SK-N-SH (cell line): Measurements from ENCODE around the gene RAET1L. TPM values are rescaled to one million over a fixed set of nuclear protein-coding genes. Genes with fewer than 3 reads are reported as not detected.

Source experiments
- CTCF ChIA-PET: fragments of 300-600, 350-600 bp; formaldehyde crosslinking; extraction: SDS; loops from one replicate; lab custom pipeline; 2021; lab: Yijun Ruan, JAX
- POLR2A ChIA-PET: fragments of 350-600 bp; sonication (Branson Sonifier 250); formaldehyde crosslinking; extraction: SDS; loops from one replicate; lab custom pipeline; 2020; ENCODE audit warnings: antibody characterized with exemption, inconsistent platforms; lab: Yijun Ruan, JAX
- DNase-seq: peaks from one replicate; pipeline ENCODE4 v3.0.0; 2012
- H2AFZ ChIP-seq: fragments of 200-600 bp; sonication (generic); 2 replicates; pipeline ENCODE4 v1.8.1; 2016; ENCODE audit warnings: antibody characterized with exemption, mild to moderate bottlenecking, low read depth
- H3F3A ChIP-seq: fragments of 200-600 bp; sonication (generic); replicated peaks from 2 replicates; pipeline ENCODE3; 2016; ENCODE audit warnings: antibody characterized with exemption, mild to moderate bottlenecking; ENCODE audit not compliant: insufficient read depth
- H3K27ac ChIP-seq, 2 experiments: fragments of 200-500 bp in 1 of 2; fragments of 200-600 bp in 1 of 2; sonication (Bioruptor generic) in 1 of 2; sonication (generic), shearing (Covaris generic) in 1 of 2; 2 replicates each; pipeline versions ENCODE4 v1.5.1 to v1.6.1; 2014 to 2016; ENCODE audit warnings: low read depth in 2 of 2, inconsistent platforms in 1 of 2, low read length in 1 of 2, mild to moderate bottlenecking in 1 of 2, mixed read lengths in 1 of 2
- H3K27me3 ChIP-seq: fragments of 200-600 bp; sonication (generic), shearing (Covaris generic); 2 replicates; pipeline ENCODE4 v1.6.1; 2016; ENCODE audit warnings: mixed run types; ENCODE audit not compliant: insufficient read depth
- H3K36me3 ChIP-seq, 2 experiments: fragments of 200-500 bp in 1 of 2; fragments of 200-600 bp in 1 of 2; sonication (Bioruptor generic) in 1 of 2; sonication (generic) in 1 of 2; replicated peaks in 1 of 2; 2 replicates each; pipeline versions ENCODE3 to v1.5.1; 2014 to 2016; ENCODE audit warnings: low read length in 1 of 2, mild to moderate bottlenecking in 1 of 2; ENCODE audit not compliant: insufficient read depth in 2 of 2, control insufficient read depth in 1 of 2
- H3K4me1 ChIP-seq, 2 experiments: fragments of 200-500 bp in 1 of 2; fragments of 200-600 bp in 1 of 2; sonication (Bioruptor generic) in 1 of 2; sonication (generic), shearing (Covaris generic) in 1 of 2; 2 replicates each; pipeline versions ENCODE4 v1.5.1 to v1.6.1; 2014 to 2016; ENCODE audit warnings: low read depth in 1 of 2, low read length in 1 of 2, mixed run types in 1 of 2; ENCODE audit not compliant: insufficient read depth in 2 of 2, control insufficient read depth in 1 of 2
- H3K4me2 ChIP-seq: fragments of 200-600 bp; sonication (generic), shearing (Covaris generic); 2 replicates; pipeline ENCODE4 v1.6.1; 2017; ENCODE audit warnings: mixed run types
- H3K4me3 ChIP-seq, 2 experiments: fragments of 200-500 bp in 1 of 2; fragments of 200-600 bp in 1 of 2; sonication (Bioruptor generic) in 1 of 2; sonication (generic), shearing (Covaris generic) in 1 of 2; 2 replicates each; pipeline versions ENCODE4 v1.5.1 to v1.8.1; 2014 to 2016; ENCODE audit warnings: low read depth in 2 of 2, inconsistent platforms in 1 of 2, low read length in 1 of 2, mild to moderate bottlenecking in 1 of 2, mixed read lengths in 1 of 2, moderate library complexity in 1 of 2
- H3K79me2 ChIP-seq: fragments of 200-600 bp; sonication (generic); 2 replicates; pipeline ENCODE4 v1.8.1; 2017; ENCODE audit warnings: mild to moderate bottlenecking; ENCODE audit not compliant: insufficient read depth
- H3K9ac ChIP-seq: fragments of 200-600 bp; sonication (generic); 2 replicates; pipeline ENCODE4 v1.6.1; 2017; ENCODE audit warnings: mixed run types
- H3K9me2 ChIP-seq: fragments of 200-600 bp; sonication (generic); 2 replicates; pipeline ENCODE4 v1.6.1; 2017; ENCODE audit warnings: mixed run types
- H3K9me3 ChIP-seq: fragments of 200-600 bp; sonication (generic); 2 replicates; pipeline ENCODE4 v1.6.1; 2017; ENCODE audit warnings: mixed run types, mild to moderate bottlenecking, moderate library complexity
- H4K20me1 ChIP-seq: fragments of 200-600 bp; sonication (generic); 2 replicates; pipeline ENCODE4 v1.6.1; 2017; ENCODE audit warnings: mild to moderate bottlenecking, mixed run types; ENCODE audit not compliant: insufficient read depth
- CHD2 ChIP-seq: fragments of 150-350 bp; IDR thresholded peaks from 2 replicates; pipeline ENCODE4 v1.6.1; 2018; ENCODE audit warnings: low read length; ENCODE audit not compliant: partially characterized antibody
- CTCF ChIP-seq: fragments of 200-600 bp; sonication (generic); IDR thresholded peaks from 2 replicates; pipeline ENCODE4 v1.6.1; 2017; ENCODE audit warnings: antibody characterized with exemption, mild to moderate bottlenecking, moderate library complexity
- ELF1 ChIP-seq: IDR thresholded peaks from 2 replicates; pipeline ENCODE4 v1.4.0; 2012
- EP300 ChIP-seq, 2 experiments: IDR thresholded peaks; 2 replicates each; pipeline versions ENCODE4 v1.4.0 to v1.6.1; 2012; ENCODE audit warnings: borderline replicate concordance in 1 of 2, low read depth in 1 of 2, low read length in 1 of 2
- FOSL2 ChIP-seq: IDR thresholded peaks from 2 replicates; pipeline ENCODE4 v1.4.0; 2012; ENCODE audit warnings: low read depth, mild to moderate bottlenecking, moderate library complexity, borderline replicate concordance
- FOXJ3 ChIP-seq: sonication (generic); formaldehyde crosslinking; IDR thresholded peaks from 2 replicates; pipeline ENCODE4 v1.5.1; 2020; ENCODE audit warnings: mild to moderate bottlenecking, missing genetic modification reagents
- FOXM1 ChIP-seq: IDR thresholded peaks from 2 replicates; pipeline ENCODE4 v1.4.0; 2012; ENCODE audit warnings: low read depth, mild to moderate bottlenecking
- JUND ChIP-seq: IDR thresholded peaks from 2 replicates; pipeline ENCODE4 v1.4.0; 2012
- MAX ChIP-seq: IDR thresholded peaks from 2 replicates; pipeline ENCODE4 v1.4.0; 2012; ENCODE audit warnings: low read depth
- NFIC ChIP-seq: IDR thresholded peaks from 2 replicates; pipeline ENCODE4 v1.4.0; 2012; ENCODE audit warnings: borderline replicate concordance
- NRF1 ChIP-seq: IDR thresholded peaks from 2 replicates; pipeline ENCODE4 v1.6.1; 2012; ENCODE audit warnings: low read depth, mild to moderate bottlenecking, low read length
- PBX3 ChIP-seq: IDR thresholded peaks from 2 replicates; pipeline ENCODE4; 2012
- POLR2AphosphoS5 ChIP-seq: IDR thresholded peaks from 2 replicates; pipeline ENCODE4 v1.6.1; 2012; ENCODE audit warnings: low read depth, low read length
- RAD21 ChIP-seq: IDR thresholded peaks from 2 replicates; pipeline ENCODE4 v1.6.1; 2012; ENCODE audit warnings: mild to moderate bottlenecking, low read length
- RXRA ChIP-seq: IDR thresholded peaks from 2 replicates; pipeline ENCODE4 v1.4.0; 2012; ENCODE audit warnings: low read depth, mild to moderate bottlenecking, borderline replicate concordance
- SMC3 ChIP-seq: IDR thresholded peaks from 2 replicates; pipeline ENCODE4 v1.6.1; 2012; ENCODE audit warnings: low read depth, low read length, improper control_type of control experiment
- TAF1 ChIP-seq: IDR thresholded peaks from 2 replicates; pipeline ENCODE4 v1.6.1; 2012; ENCODE audit warnings: low read depth, mild to moderate bottlenecking, low read length, moderate library complexity, borderline replicate concordance
- TEAD4 ChIP-seq: IDR thresholded peaks from 2 replicates; pipeline ENCODE4 v1.4.0; 2012; ENCODE audit warnings: mild to moderate bottlenecking, borderline replicate concordance; ENCODE audit not compliant: insufficient read depth
- USF2 ChIP-seq: fragments of 150-350 bp; IDR thresholded peaks from 2 replicates; pipeline ENCODE4 v1.6.1; 2017; ENCODE audit warnings: antibody characterized with exemption, low read length, low read depth, borderline replicate concordance
- YY1 ChIP-seq: IDR thresholded peaks from 2 replicates; pipeline ENCODE4 v1.4.0; 2012; ENCODE audit warnings: low read depth, mild to moderate bottlenecking
- WGBS: methylation state at CpG from one replicate; pipeline ENCODE4 v1.1.6; 2017; ENCODE audit warnings: low lambda C conversion rate; 5-methylcytosine and 5-hydroxymethylcytosine counted together
- polyA plus RNA-seq, 3 experiments: library from polyadenylated mRNA; depleted of rRNA; stranded (reverse); fragments of >200 nt; gene quantifications; 2 replicates each; pipeline ENCODE4 v1.2.3, GENCODE V29; 2012

Gene RAET1L
- polyA plus RNA-seq, 1 of the 3 experiments (the other 2 are of a cell fraction), result not detected

GRCh38 chr6:150055131-150055530, 29.8 kb upstream of the RAET1L start:
- WGBS, result 18% methylated on average over 8 of the region's 10 CpGs
- Histone ChIP-seq H2AFZ (no peak overlapping the region), H3F3A (no peaks in the 10 kb centered on the region), H3K4me3 (no peak overlapping the region), H3K79me2 (no peaks in the 10 kb centered on the region), H3K9me2 (no peaks in the 10 kb centered on the region), H4K20me1 (no peaks in the 10 kb centered on the region), H3K36me3 (no peaks in the 10 kb centered on the region), H3K9me3 (no peaks in the 10 kb centered on the region), H3K4me1 (no peaks in the 10 kb centered on the region), H3K27me3 (peaks cover 49% of the 10 kb centered on the region)
- ChIA-PET CTCF (interaction anchor here (1.0 to 1.6 kb wide), 5 partner anchors 12 to 39 kb away, joined by 3 to 4 read pairs (median 3); partner anchors contain the start of gene ULBP3), POLR2A (no interaction called here)
- TF ChIP-seq CTCF, result no peak
- no peak for TF ChIP-seq JUND
- TF ChIP-seq POLR2AphosphoS5, result no peak
- no peak for TF ChIP-seq FOSL2
- no peak for TF ChIP-seq NFIC
- no peak for TF ChIP-seq EP300 (IDR thresholded peaks at IDR 0.05; ENCODE audit: borderline replicate concordance in 1 of 2, low read depth in 1 of 2, low read length in 1 of 2)
- TF ChIP-seq, all 33 proteins: peak for 0
- Histone ChIP-seq H3K9ac (no peak overlapping the region), H3K27ac (no peak overlapping the region), H3K4me2 (no peak overlapping the region)
- no peak for DNase-seq

GRCh38 chr6:150053450-150053849, 28.1 kb upstream of the RAET1L start:
- POLR2A ChIA-PET, result no interaction called here
- H3F3A ChIP-seq, result no peaks in the 10 kb centered on the region
- WGBS, result 3% methylated on average over 10 of the region's 11 CpGs
- no peak for DNase-seq
- H3K36me3 ChIP-seq, result no peaks in the 10 kb centered on the region
- H3K27ac ChIP-seq, result no peak overlapping the region
- H3K4me1 ChIP-seq, result no peaks in the 10 kb centered on the region
- no peak overlapping the region for H3K4me2 ChIP-seq
- peaks cover 41% of the 10 kb centered on the region for H3K27me3 ChIP-seq
- TF ChIP-seq RXRA (no peak), NRF1 (no peak), CHD2 (no peak), YY1 (no peak), FOXJ3 (CRISPR knock-in tag) (no peak), FOXM1 (no peak), SMC3 (no peak), USF2 (no peak), RAD21 (no peak), ELF1 (no peak), PBX3 (no peak), TAF1 (no peak), MAX (no peak), FOSL2 (no peak), TEAD4 (no peak), CTCF (no peak)
- no peak overlapping the region for H3K4me3 ChIP-seq
- H2AFZ ChIP-seq, result no peak overlapping the region
- no peaks in the 10 kb centered on the region for H3K79me2 ChIP-seq
- no peak overlapping the region for H3K9ac ChIP-seq
- no peaks in the 10 kb centered on the region for H3K9me3 ChIP-seq
- CTCF ChIA-PET, result interaction anchor here (1.3 to 1.6 kb wide), 3 partner anchors 18 to 37 kb away, joined by 3 to 5 read pairs (median 4); no protein-coding TSS in a partner anchor
- no peaks in the 10 kb centered on the region for H3K9me2 ChIP-seq
- H4K20me1 ChIP-seq, result no peaks in the 10 kb centered on the region
